Neural progenitor cell (in vitro differentiated cells): Measurements from ENCODE around the gene PCNT. TPM values are rescaled to one million over a fixed set of nuclear protein-coding genes. Genes with fewer than 3 reads are reported as not detected.

Experiments used
- DNase-seq: peaks from one replicate; pipeline ENCODE4 v3.0.0-alpha.2; 2016; ENCODE audit warnings: low spot score
- H2AFZ ChIP-seq: fragments of 200-600 bp; sonication (generic); replicated peaks from 2 replicates; pipeline ENCODE4 v1.6.1; 2016; ENCODE audit warnings: antibody characterized with exemption
- H3F3A ChIP-seq: fragments of 200-600 bp; sonication (generic); 2 replicates; pipeline ENCODE4 v1.6.1; 2016; ENCODE audit warnings: antibody characterized with exemption, low read depth
- H3K27ac ChIP-seq: fragments of 200-600 bp; sonication (generic); 2 replicates; pipeline ENCODE4 v1.5.1; 2016; ENCODE audit warnings: mild to moderate bottlenecking
- H3K27me3 ChIP-seq: fragments of 200-600 bp; sonication (generic); 2 replicates; pipeline ENCODE4 v1.6.1; 2016; ENCODE audit warnings: mild to moderate bottlenecking, moderate library complexity
- H3K36me3 ChIP-seq: fragments of 200-600 bp; sonication (generic); 2 replicates; pipeline ENCODE4 v1.5.1; 2016
- H3K4me1 ChIP-seq: fragments of 200-600 bp; sonication (generic); 2 replicates; pipeline ENCODE4 v1.6.1; 2016; ENCODE audit warnings: mixed run types
- H3K4me2 ChIP-seq: fragments of 200-600 bp; sonication (generic); 2 replicates; pipeline ENCODE4 v1.6.1; 2016
- H3K4me3 ChIP-seq: fragments of 200-600 bp; sonication (generic); 2 replicates; pipeline ENCODE4 v1.5.1; 2016
- H3K79me2 ChIP-seq: fragments of 200-600 bp; sonication (generic); 2 replicates; pipeline ENCODE4 v1.6.1; 2016; ENCODE audit warnings: low read depth
- H3K9ac ChIP-seq: fragments of 200-600 bp; sonication (generic); 2 replicates; pipeline ENCODE4 v1.6.1; 2016
- H3K9me3 ChIP-seq: fragments of 200-600 bp; sonication (generic); 2 replicates; pipeline ENCODE4 v1.5.1; 2016; ENCODE audit warnings: low read depth
- H4K20me1 ChIP-seq: fragments of 200-600 bp; sonication (generic); 2 replicates; pipeline ENCODE4 v1.6.1; 2016; ENCODE audit warnings: low read depth
- H3K27ac Mint-ChIP-seq: 3 replicates; pipeline ENCODE4 v1.8.0; 2021; ENCODE audit warnings: mixed read lengths
- H3K27me3 Mint-ChIP-seq: 2 replicates; pipeline ENCODE4 v1.8.0; 2022; ENCODE audit warnings: low read depth, mild to moderate bottlenecking, inconsistent platforms, moderate library complexity, mixed read lengths; ENCODE audit not compliant: insufficient read depth
- H3K36me3 Mint-ChIP-seq: 3 replicates; pipeline ENCODE4 v1.8.0; 2021; ENCODE audit warnings: mixed read lengths
- H3K4me1 Mint-ChIP-seq: 3 replicates; pipeline ENCODE4 v1.8.0; 2021; ENCODE audit warnings: mixed read lengths
- H3K4me3 Mint-ChIP-seq: 3 replicates; pipeline ENCODE4 v1.8.0; 2021; ENCODE audit warnings: mild to moderate bottlenecking, moderate library complexity, mixed read lengths
- H3K9me3 Mint-ChIP-seq: 3 replicates; pipeline ENCODE4 v1.8.0; 2020; ENCODE audit warnings: mixed read lengths
- EZH2 ChIP-seq: fragments of 200-600 bp; sonication (generic); IDR thresholded peaks from 2 replicates; pipeline ENCODE4 v1.6.1; 2017; ENCODE audit warnings: antibody characterized with exemption, mild to moderate bottlenecking, moderate library complexity
- EZH2phosphoT487 ChIP-seq: fragments of 200-600 bp; sonication (generic); IDR thresholded peaks from 2 replicates; pipeline ENCODE4 v1.6.1; 2017; ENCODE audit warnings: antibody characterized with exemption
- total RNA-seq: library from RNA; depleted of rRNA; stranded (reverse); fragments of >200 nt; gene quantifications from 2 replicates; pipeline ENCODE4 v1.2.3, GENCODE V29; 2015; ENCODE audit warnings: low replicate concordance
- TF ChIP-seq, protein P1 (sequence below): fragments of 200-600 bp; sonication (generic); IDR thresholded peaks from 2 replicates; pipeline ENCODE4 v1.5.1; 2017; ENCODE audit warnings: antibody characterized with exemption, mild to moderate bottlenecking

Gene PCNT
- total RNA-seq, 1 donor from 2014 or later = 42.0 TPM

DNA sequence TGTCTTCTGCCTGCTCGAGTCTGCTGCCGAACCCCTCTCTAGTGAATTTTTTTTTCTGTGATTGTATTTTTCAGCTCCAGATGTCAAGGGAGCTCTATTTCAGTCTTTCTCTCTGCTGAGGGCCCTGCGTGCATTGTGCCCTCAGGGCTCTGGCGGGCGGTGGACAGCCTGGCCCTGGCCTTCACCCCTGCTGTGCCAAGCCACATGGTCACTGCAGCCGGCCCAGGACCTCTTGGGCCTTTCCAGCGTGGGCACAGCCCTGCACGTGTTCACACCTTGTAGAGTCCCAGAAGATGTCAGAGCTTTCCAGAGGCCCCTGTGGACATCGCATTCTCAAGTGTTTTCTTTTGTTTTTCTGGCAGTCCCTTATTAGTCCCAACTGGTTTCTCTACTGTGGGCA lies 55.7 kb downstream of the PCNT start:
- H3K36me3 Mint-ChIP-seq = peaks cover 63% of the 10 kb centered on the region
- Histone ChIP-seq H3K79me2 (peaks cover 55% of the 10 kb centered on the region), H4K20me1 (peaks cover 5% of the 10 kb centered on the region), H3K4me1 (no peaks in the 10 kb centered on the region), H2AFZ (no peak overlapping the region), H3K27me3 (no peaks in the 10 kb centered on the region), H3K9me3 (no peaks in the 10 kb centered on the region), H3K9ac (no peak overlapping the region), H3F3A (peaks cover 3% of the 10 kb centered on the region), H3K4me3 (no peak overlapping the region), H3K36me3 (no peaks in the 10 kb centered on the region), H3K4me2 (no peak overlapping the region), H3K27ac (no peak overlapping the region)
- peaks cover 2% of the 10 kb centered on the region for H3K4me1 Mint-ChIP-seq
- H3K27ac Mint-ChIP-seq = no peak overlapping the region
- H3K9me3 Mint-ChIP-seq = peaks cover 41% of the 10 kb centered on the region
- no peak for DNase-seq
- H3K4me3 Mint-ChIP-seq = no peak overlapping the region
- TF ChIP-seq EZH2 = no peak
- TF ChIP-seq EZH2phosphoT487 = no peak
- TF ChIP-seq, protein P1, sequence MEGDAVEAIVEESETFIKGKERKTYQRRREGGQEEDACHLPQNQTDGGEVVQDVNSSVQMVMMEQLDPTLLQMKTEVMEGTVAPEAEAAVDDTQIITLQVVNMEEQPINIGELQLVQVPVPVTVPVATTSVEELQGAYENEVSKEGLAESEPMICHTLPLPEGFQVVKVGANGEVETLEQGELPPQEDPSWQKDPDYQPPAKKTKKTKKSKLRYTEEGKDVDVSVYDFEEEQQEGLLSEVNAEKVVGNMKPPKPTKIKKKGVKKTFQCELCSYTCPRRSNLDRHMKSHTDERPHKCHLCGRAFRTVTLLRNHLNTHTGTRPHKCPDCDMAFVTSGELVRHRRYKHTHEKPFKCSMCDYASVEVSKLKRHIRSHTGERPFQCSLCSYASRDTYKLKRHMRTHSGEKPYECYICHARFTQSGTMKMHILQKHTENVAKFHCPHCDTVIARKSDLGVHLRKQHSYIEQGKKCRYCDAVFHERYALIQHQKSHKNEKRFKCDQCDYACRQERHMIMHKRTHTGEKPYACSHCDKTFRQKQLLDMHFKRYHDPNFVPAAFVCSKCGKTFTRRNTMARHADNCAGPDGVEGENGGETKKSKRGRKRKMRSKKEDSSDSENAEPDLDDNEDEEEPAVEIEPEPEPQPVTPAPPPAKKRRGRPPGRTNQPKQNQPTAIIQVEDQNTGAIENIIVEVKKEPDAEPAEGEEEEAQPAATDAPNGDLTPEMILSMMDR = no peak
- peaks cover 2% of the 10 kb centered on the region for H3K27me3 Mint-ChIP-seq

DNA sequence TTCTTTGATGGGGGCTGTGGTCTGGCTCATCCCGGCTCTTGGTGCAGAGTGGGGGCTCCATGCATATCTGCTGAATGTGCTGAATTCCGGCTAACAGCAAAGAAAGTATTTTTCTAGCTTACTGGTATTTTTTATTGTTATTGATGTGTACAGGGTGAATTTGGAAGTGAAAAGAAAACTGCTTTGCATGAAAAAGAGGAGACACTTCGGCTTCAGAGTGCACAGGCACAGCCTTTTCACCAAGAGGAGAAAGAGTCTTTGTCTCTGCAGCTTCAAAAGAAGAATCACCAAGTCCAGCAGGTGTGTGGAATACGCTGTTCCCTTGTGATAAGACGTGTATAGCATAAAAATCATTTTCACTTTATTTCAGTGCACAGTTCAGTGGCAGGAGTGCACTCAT lies 57.6 kb downstream of the PCNT start:
- Histone ChIP-seq H3K4me2 (no peak overlapping the region), H3K9me3 (no peaks in the 10 kb centered on the region), H3K4me1 (no peaks in the 10 kb centered on the region), H2AFZ (no peak overlapping the region), H3K79me2 (peaks cover 64% of the 10 kb centered on the region), H3F3A (peaks cover 3% of the 10 kb centered on the region), H3K27ac (no peak overlapping the region), H3K27me3 (no peaks in the 10 kb centered on the region), H3K9ac (no peak overlapping the region), H4K20me1 (no peaks in the 10 kb centered on the region), H3K36me3 (no peaks in the 10 kb centered on the region), H3K4me3 (no peak overlapping the region)
- H3K27me3 Mint-ChIP-seq = peaks cover 2% of the 10 kb centered on the region
- peaks cover 72% of the 10 kb centered on the region for H3K36me3 Mint-ChIP-seq
- H3K4me3 Mint-ChIP-seq = no peak overlapping the region
- DNase-seq = no peak
- peaks cover 2% of the 10 kb centered on the region for H3K4me1 Mint-ChIP-seq
- no peak for TF ChIP-seq EZH2
- TF ChIP-seq, protein P1 = no peak
- peaks cover 42% of the 10 kb centered on the region for H3K9me3 Mint-ChIP-seq
- peak overlapping the region; percentile 3 for H3K27ac Mint-ChIP-seq

- Mint-ChIP-seq H3K27ac (no peak overlapping the region), H3K4me1 (no peaks in the 10 kb centered on the region), H3K4me3 (no peak overlapping the region), H3K9me3 (peaks cover 33% of the 10 kb centered on the region), H3K36me3 (peaks cover 54% of the 10 kb centered on the region), H3K27me3 (peaks cover 2% of the 10 kb centered on the region)
- H3K9ac ChIP-seq = no peak overlapping the region
- no peak for DNase-seq
- no peaks in the 10 kb centered on the region for H3K27me3 ChIP-seq
- H3K4me2 ChIP-seq = no peak overlapping the region
- H3K79me2 ChIP-seq = peaks cover 40% of the 10 kb centered on the region
- no peak overlapping the region for H3K4me3 ChIP-seq
- no peak overlapping the region for H2AFZ ChIP-seq
- no peaks in the 10 kb centered on the region for H3K36me3 ChIP-seq
- no peaks in the 10 kb centered on the region for H3K9me3 ChIP-seq
- H3F3A ChIP-seq = peaks cover 3% of the 10 kb centered on the region
- TF ChIP-seq EZH2phosphoT487 (no peak), EZH2 (no peak)
- TF ChIP-seq, protein P1 = no peak
- H3K27ac ChIP-seq = no peak overlapping the region
- no peaks in the 10 kb centered on the region for H4K20me1 ChIP-seq
- no peaks in the 10 kb centered on the region for H3K4me1 ChIP-seq
These were observed 60.6 kb downstream of the PCNT start for GRCh38 chr21:46384556-46384955.
